ENCODE results near the gene RNU11. TPM values are rescaled to one million over a fixed set of nuclear protein-coding genes. Genes with fewer than 3 reads are reported as not detected.
"Not testable (repeated sequence)": the region's sequence is repeated elsewhere in the genome, so short reads cannot be mapped to it uniquely, and the experiment has no call there.

Gene RNU11
- not detected in 2 replicates for total RNA-seq

GRCh38 chr1:28648474-28649198 is at the start of gene RNU11:
Gene RNU11 (plus strand): TSS chr1:28648600.
- DNase-seq (ENCODE audit: low read depth in 2 of 2): peak; percentile 97

GRCh38 chr1:28601696-28602095 is 46.7 kb upstream of the RNU11 start:
- peak in 1 of 2 donors; percentile 76 for DNase-seq (ENCODE audit: low read depth in 2 of 2)

- peak; percentile 79 to 88 for DNase-seq (ENCODE audit: low read depth in 2 of 2)
Observed at GRCh38 chr1:28602536-28603439, 45.6 kb upstream of the RNU11 start.

- DNase-seq (ENCODE audit: low read depth in 2 of 2): peak in 1 of 2 donors; percentile 82
Observed at GRCh38 chr1:28604411-28604810, 44.0 kb upstream of the RNU11 start.

- no peak for DNase-seq (ENCODE audit: low read depth in 2 of 2)
Observed at GRCh38 chr1:28604962-28605361, 43.4 kb upstream of the RNU11 start.

GRCh38 chr1:28606771-28607170 is 41.6 kb upstream of the RNU11 start:
- DNase-seq (ENCODE audit: low read depth in 2 of 2): no peak

- DNase-seq (ENCODE audit: low read depth in 2 of 2): no peak
Observed at GRCh38 chr1:28613175-28613574, 35.2 kb upstream of the RNU11 start.

GRCh38 chr1:28631713-28632112 is 16.7 kb upstream of the RNU11 start:
- no peak for DNase-seq (ENCODE audit: low read depth in 2 of 2)

GRCh38 chr1:28632560-28632959 is 15.8 kb upstream of the RNU11 start:
- DNase-seq (ENCODE audit: low read depth in 2 of 2): no peak

GRCh38 chr1:28640766-28641165 is 7.6 kb upstream of the RNU11 start:
- DNase-seq (ENCODE audit: low read depth in 2 of 2): peak; percentile 26 to 59

GRCh38 chr1:28642056-28642846 is 6.1 kb upstream of the RNU11 start:
- DNase-seq (ENCODE audit: low read depth in 2 of 2): peak in 1 of 2 donors; percentile 8

GRCh38 chr1:28642847-28643635 is 5.4 kb upstream of the RNU11 start, which contains the start of gene TAF12:
Gene TAF12 (minus strand): TSS chr1:28643067. CDS start chr1:28622081, 20,986 bp downstream.
- DNase-seq (ENCODE audit: low read depth in 2 of 2): peak; percentile 97

- DNase-seq (ENCODE audit: low read depth in 2 of 2): no peak
Observed at GRCh38 chr1:28644494-28644893, 3.9 kb upstream of the RNU11 start.

GRCh38 chr1:28645406-28645805 is 3.0 kb upstream of the RNU11 start:
- not testable (repeated sequence) for DNase-seq (ENCODE audit: low read depth in 2 of 2)

GRCh38 chr1:28646040-28646439 is 2.4 kb upstream of the RNU11 start:
- no peak for DNase-seq (ENCODE audit: low read depth in 2 of 2)

GRCh38 chr1:28648008-28648473 is 359 bp upstream of the RNU11 start:
- peak; percentile 91 to 95 for DNase-seq (ENCODE audit: low read depth in 2 of 2)

- not testable (repeated sequence) for DNase-seq (ENCODE audit: low read depth in 2 of 2)
Observed at GRCh38 chr1:28653063-28653462, 4.7 kb downstream of the RNU11 start.

- DNase-seq (ENCODE audit: low read depth in 2 of 2): peak; percentile 27 to 49
Observed at GRCh38 chr1:28653870-28654269, 5.5 kb downstream of the RNU11 start.

- not testable (repeated sequence) for DNase-seq (ENCODE audit: low read depth in 2 of 2)
Observed at GRCh38 chr1:28655448-28656311, 7.3 kb downstream of the RNU11 start.

- no peak for DNase-seq (ENCODE audit: low read depth in 2 of 2)
Observed at GRCh38 chr1:28656335-28656734, 7.9 kb downstream of the RNU11 start.

Data from lung microvascular endothelial cell (primary cell).